Measurements from ENCODE around the gene LRCH4.

GRCh38 chr7:100544967-100545359, 41.0 kb downstream of the LRCH4 start:
- no peak for TF ChIP-seq CTCF (IDR thresholded peaks at IDR 0.05; ENCODE audit: low read depth, low read length, poor library complexity, severe bottlenecking)
- no peak for TF ChIP-seq EZH2phosphoT487 (IDR thresholded peaks at IDR 0.05; ENCODE audit: borderline replicate concordance, low read length)
